Measurements from ENCODE around the gene PIP5K1C.

PIP5K1C gene

DNA sequence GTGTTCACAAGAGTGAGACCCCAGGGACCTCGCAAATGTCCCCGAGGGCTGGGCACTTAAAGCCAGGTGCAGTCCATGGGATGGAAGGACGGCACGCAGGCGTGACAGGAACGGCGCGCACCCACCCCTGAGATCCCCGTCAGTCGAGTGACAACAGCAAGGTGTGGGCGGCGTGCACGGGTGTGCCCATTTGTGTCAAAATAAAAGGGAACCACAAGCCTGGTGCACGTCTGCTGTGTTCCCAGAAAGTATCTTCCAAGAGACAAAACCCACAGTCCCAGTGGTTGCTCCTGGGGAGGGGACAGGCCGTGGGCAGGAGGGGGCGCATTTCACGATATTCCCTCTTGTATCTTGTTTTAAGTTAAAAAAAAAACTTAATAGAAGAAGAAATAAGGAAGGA lies 58.0 kb downstream of the PIP5K1C start:
- no peak overlapping the region for H3K4me3 ChIP-seq
- no peak overlapping the region for H3K27ac ChIP-seq
- no peak for DNase-seq (ENCODE audit: low spot score)
- TF ChIP-seq, protein P1, sequence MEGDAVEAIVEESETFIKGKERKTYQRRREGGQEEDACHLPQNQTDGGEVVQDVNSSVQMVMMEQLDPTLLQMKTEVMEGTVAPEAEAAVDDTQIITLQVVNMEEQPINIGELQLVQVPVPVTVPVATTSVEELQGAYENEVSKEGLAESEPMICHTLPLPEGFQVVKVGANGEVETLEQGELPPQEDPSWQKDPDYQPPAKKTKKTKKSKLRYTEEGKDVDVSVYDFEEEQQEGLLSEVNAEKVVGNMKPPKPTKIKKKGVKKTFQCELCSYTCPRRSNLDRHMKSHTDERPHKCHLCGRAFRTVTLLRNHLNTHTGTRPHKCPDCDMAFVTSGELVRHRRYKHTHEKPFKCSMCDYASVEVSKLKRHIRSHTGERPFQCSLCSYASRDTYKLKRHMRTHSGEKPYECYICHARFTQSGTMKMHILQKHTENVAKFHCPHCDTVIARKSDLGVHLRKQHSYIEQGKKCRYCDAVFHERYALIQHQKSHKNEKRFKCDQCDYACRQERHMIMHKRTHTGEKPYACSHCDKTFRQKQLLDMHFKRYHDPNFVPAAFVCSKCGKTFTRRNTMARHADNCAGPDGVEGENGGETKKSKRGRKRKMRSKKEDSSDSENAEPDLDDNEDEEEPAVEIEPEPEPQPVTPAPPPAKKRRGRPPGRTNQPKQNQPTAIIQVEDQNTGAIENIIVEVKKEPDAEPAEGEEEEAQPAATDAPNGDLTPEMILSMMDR (IDR thresholded peaks at IDR 0.05): no peak

DNA sequence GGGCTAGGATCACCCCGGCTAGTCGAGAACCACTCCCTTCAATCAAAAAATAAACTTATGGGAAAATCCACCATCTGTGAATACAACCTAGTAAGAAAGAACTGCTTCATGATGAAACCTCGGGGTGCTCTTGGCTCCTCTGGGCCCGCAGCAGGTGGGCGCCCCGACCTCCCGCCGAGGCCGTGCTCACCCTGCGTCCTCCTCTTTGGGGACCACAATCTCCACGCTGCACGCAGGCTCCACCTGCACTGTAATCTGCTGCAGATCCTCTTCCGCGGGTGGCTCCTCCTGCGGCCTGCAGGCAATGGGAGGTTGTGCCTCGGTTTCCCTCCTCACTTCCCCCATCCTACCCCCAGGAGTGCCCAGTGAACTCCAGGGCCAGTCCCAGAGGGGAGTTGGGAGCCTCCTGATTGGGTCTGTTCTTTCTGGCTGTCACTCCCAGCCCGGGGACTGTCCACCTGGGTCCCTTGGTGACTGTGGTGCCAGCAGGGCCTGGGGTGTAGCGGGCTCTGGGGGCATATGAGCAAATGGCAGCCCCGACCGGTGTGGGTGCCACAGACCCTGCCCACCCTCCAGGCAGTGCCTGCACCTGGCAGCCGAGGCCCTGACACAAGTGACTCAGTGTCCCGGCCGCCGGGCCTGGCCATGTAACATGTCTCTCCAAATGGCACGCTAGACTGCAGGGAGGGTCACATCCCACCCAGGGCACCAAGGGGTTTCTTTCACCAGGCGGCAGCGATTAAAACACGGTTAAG lies 58.6 kb downstream of the PIP5K1C start:
- Histone ChIP-seq H3K4me3 (no peak overlapping the region), H3K27ac (no peak overlapping the region)
- DNase-seq (ENCODE audit: low spot score): no peak
- TF ChIP-seq, protein P1 (IDR thresholded peaks at IDR 0.05): no peak

DNA sequence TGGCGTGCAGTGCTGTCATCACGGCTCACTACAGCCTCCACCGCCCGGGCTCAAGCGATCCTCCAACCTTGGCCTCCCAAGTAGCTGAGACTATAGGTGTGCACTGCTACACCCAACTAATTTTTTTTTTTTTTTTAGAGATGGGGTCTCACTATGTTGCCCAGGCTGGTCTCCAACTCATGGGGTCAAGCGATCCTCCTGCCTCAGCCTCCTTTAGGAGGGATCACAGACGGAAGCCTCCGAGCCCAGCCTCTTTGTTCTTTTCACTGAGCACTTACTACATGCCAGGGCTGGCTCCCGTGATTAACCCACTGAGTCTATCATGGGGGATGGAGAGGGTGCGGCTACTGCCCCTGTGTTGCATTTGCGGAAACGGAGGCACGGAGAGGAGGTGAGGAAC lies 60.8 kb downstream of the PIP5K1C start:
- no peak overlapping the region for H3K4me3 ChIP-seq
- no peak for DNase-seq (ENCODE audit: low spot score)
- H3K27ac ChIP-seq: no peak overlapping the region
- TF ChIP-seq, protein P1 (IDR thresholded peaks at IDR 0.05): no peak

DNA sequence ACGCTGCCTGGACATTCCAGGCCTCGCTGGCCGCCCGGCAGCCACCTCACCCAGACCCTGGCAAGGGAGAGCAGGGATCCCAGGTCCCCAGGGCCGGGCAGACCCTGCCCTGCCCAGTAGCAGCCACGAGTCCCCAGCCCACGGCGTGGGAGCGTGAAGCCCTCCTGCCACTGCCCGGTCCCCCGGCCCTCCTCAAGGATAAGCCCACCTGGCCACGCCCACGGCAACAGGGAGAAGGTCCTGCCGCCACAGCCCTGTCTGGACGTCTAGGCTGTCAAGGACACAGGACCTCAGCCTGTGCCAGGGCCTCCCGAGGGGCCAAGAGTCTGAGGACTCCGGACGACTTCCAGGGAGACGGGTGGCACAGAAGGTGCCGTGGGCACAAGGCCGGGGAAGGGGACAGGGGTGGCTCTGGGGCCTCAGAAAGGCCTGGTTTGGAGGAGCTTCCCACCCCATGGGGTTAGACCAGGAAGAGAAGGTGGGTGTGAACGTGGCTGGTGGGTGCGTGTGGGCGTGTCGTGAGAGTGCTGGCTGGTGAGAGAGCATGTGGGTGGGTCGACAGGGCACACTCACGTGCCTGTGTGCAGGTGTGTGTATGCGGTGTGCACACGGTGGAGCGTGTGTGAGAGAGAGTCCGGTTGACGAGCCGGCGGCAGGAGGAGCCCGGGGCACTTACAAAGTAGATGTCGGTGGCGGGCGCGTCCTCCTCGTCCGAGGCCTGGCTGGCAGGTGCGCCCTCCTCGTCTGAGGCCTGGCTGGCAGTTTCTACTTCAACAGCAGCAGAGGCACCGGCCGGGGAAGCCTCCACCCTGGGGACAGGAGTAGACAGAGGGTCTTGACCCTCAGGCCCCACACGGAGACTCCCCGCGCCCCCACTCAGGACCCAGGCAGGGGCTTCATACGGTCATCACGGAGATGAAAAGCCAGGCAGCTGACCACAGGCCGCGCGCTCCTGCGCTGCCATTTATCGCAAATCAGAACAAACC lies 61.8 kb downstream of the PIP5K1C start:
- no peak for DNase-seq (ENCODE audit: low spot score)
- TF ChIP-seq, protein P1 (IDR thresholded peaks at IDR 0.05): no peak
- Histone ChIP-seq H3K27ac (no peak overlapping the region), H3K4me3 (no peak overlapping the region)

DNA sequence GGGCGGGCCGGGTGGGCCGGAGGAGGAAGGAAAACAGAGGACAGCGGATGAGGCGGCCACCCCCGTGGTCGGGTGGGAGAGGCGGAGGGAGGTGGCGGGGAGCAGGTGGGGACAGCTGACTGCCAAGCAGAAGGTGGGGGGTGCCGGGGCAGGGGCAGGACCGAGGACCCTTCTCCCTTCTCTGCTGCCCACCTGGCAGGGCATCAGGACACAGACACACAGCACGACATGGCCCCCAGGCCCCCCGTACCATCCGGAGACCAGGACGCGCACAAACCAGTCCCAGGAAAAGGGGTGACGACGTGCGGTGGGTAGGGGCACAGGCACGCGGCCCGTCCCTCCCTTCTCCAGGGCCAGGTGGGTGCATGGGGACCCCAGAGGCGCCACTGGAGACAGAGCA lies 62.6 kb downstream of the PIP5K1C start:
- TF ChIP-seq, protein P1 (IDR thresholded peaks at IDR 0.05): no peak
- Histone ChIP-seq H3K4me3 (no peak overlapping the region), H3K27ac (no peak overlapping the region)
- DNase-seq (ENCODE audit: low spot score): no peak

DNA sequence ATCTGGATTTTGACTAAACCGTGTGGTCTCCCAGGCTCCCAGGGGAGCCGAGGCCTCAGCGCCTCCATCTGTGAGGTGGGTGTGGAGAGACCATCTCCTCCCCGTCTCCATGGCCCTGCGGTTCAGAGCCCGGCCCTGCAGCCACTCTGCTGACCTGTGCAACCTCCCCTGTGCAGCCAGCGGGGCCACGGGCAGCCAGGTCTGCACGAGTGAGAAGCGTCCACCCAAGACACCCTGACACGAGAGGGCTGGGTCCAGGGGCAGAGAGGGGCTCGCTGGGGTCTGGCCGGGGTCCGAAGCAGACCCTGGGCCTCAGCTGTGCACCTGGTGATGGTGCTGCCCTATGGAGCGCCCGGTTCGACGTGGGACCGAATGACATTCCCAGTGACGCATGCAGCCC lies 63.3 kb downstream of the PIP5K1C start:
- no peak overlapping the region for H3K27ac ChIP-seq
- TF ChIP-seq, protein P1 (IDR thresholded peaks at IDR 0.05): no peak
- DNase-seq (ENCODE audit: low spot score): no peak
- no peak overlapping the region for H3K4me3 ChIP-seq
